ENCODE measurements around the gene FXYD5.

- TF ChIP-seq, protein P1, sequence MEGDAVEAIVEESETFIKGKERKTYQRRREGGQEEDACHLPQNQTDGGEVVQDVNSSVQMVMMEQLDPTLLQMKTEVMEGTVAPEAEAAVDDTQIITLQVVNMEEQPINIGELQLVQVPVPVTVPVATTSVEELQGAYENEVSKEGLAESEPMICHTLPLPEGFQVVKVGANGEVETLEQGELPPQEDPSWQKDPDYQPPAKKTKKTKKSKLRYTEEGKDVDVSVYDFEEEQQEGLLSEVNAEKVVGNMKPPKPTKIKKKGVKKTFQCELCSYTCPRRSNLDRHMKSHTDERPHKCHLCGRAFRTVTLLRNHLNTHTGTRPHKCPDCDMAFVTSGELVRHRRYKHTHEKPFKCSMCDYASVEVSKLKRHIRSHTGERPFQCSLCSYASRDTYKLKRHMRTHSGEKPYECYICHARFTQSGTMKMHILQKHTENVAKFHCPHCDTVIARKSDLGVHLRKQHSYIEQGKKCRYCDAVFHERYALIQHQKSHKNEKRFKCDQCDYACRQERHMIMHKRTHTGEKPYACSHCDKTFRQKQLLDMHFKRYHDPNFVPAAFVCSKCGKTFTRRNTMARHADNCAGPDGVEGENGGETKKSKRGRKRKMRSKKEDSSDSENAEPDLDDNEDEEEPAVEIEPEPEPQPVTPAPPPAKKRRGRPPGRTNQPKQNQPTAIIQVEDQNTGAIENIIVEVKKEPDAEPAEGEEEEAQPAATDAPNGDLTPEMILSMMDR (conservative IDR thresholded peaks at IDR 0.05; ENCODE audit: low read depth, low read length): no peak
- no peak for TF ChIP-seq EZH2 (IDR thresholded peaks at IDR 0.05; ENCODE audit: borderline replicate concordance, low read depth, low read length, poor library complexity, severe bottlenecking)
These were observed 3.1 kb upstream of the FXYD5 start for GRCh38 chr19:35151273-35152065.

All from A673 (cell line).